ENCODE results near the gene RAB40A. TPM values are rescaled to one million over a fixed set of nuclear protein-coding genes. Genes with fewer than 3 reads are reported as not detected.
"Not testable (repeated sequence)": the region's sequence is repeated elsewhere in the genome, so short reads cannot be mapped to it uniquely, and the experiment has no call there.

Gene RAB40A
- total RNA-seq, 2 experiments from 2014 or later: 0.38 to 0.50 TPM

DNA sequence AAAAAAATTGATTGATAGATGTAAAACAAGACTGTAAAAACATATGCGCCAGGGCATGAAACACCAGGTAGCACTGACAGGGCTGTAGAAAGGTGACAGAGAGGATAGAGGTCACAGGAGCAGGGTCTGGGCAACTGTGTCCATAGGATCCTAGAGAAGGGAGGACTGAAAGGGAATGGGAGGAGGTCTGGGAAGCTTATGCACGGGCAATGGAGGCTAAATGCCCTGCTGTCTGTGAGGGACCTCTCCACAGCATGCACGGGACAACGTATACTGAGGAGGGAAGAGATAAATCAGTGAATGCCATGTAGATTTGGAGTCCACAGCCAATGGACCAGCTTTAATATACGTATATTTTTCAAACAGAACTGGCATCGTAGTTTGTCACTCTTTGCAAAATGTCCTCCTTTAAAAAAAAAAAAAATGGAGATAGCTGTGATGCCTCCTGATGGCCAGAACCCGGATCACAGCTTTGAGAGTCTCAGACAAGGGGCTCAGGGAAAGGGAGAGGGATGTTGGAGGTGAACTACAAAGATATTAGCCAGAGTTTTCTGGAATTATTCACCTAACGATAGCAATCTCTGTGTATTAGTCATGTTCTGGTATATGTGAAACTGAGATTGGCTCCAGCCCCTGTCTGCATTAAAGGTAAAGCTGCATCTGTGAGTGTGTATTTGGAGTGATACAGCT lies 16.0 kb downstream of the RAB40A start:
- Histone ChIP-seq H3K27ac (ENCODE audit: low read depth, low read length, poor library complexity, severe bottlenecking) (no peak overlapping the region), H3K79me2 (ENCODE audit: insufficient read depth, low read depth, low read length) (no peaks in the 10 kb centered on the region), H2AFZ (ENCODE audit: low read length) (no peak overlapping the region), H3K9me3 (ENCODE audit: low read length) (no peaks in the 10 kb centered on the region), H3K36me3 (ENCODE audit: insufficient read depth, low read length) (no peaks in the 10 kb centered on the region), H3K4me2 (ENCODE audit: low read length) (no peak overlapping the region), H4K20me1 (ENCODE audit: insufficient read depth, low read length) (no peaks in the 10 kb centered on the region), H3K4me3 (ENCODE audit: low read depth, low read length, poor library complexity, severe bottlenecking) (no peak overlapping the region), H3K4me1 (ENCODE audit: insufficient read depth, low read length, poor library complexity, severe bottlenecking) (no peaks in the 10 kb centered on the region), H3K9me2 (ENCODE audit: insufficient read depth, low read length) (no peaks in the 10 kb centered on the region)
- CTCF ChIA-PET (ENCODE audit: unreplicated experiment): no interaction called here
- DNase-seq (ENCODE audit: low spot score): no peak
- BruUV-seq (replicated peaks): no TSS peak
- POLR2A ChIA-PET: interaction anchor here (1.0 kb wide), 1 partner anchor 100 kb away, joined by 4 read pairs; no protein-coding TSS in a partner anchor
- TF ChIP-seq, protein P1, sequence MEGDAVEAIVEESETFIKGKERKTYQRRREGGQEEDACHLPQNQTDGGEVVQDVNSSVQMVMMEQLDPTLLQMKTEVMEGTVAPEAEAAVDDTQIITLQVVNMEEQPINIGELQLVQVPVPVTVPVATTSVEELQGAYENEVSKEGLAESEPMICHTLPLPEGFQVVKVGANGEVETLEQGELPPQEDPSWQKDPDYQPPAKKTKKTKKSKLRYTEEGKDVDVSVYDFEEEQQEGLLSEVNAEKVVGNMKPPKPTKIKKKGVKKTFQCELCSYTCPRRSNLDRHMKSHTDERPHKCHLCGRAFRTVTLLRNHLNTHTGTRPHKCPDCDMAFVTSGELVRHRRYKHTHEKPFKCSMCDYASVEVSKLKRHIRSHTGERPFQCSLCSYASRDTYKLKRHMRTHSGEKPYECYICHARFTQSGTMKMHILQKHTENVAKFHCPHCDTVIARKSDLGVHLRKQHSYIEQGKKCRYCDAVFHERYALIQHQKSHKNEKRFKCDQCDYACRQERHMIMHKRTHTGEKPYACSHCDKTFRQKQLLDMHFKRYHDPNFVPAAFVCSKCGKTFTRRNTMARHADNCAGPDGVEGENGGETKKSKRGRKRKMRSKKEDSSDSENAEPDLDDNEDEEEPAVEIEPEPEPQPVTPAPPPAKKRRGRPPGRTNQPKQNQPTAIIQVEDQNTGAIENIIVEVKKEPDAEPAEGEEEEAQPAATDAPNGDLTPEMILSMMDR (conservative IDR thresholded peaks at IDR 0.05; ENCODE audit: low read length): no peak
- TF ChIP-seq EZH2phosphoT487 (IDR thresholded peaks at IDR 0.05; ENCODE audit: borderline replicate concordance, low read depth, low read length): no peak
- intact Hi-C loops (cut with micrococcal nuclease; ENCODE audit: unreplicated experiment): no loop called here

GRCh38 chrX:103498786-103499185 lies 20.5 kb downstream of the RAB40A start:
- CTCF ChIA-PET (ENCODE audit: unreplicated experiment): interaction anchor here (1.3 kb wide), 1 partner anchor 9 kb away, joined by 4 read pairs; no protein-coding TSS in a partner anchor
- Histone ChIP-seq H2AFZ (ENCODE audit: low read length) (no peak overlapping the region), H3K4me3 (ENCODE audit: low read depth, low read length, poor library complexity, severe bottlenecking) (no peak overlapping the region), H3K79me2 (ENCODE audit: insufficient read depth, low read depth, low read length) (no peaks in the 10 kb centered on the region), H3K9me3 (ENCODE audit: low read length) (no peaks in the 10 kb centered on the region), H3K9me2 (ENCODE audit: insufficient read depth, low read length) (no peaks in the 10 kb centered on the region), H3K4me1 (ENCODE audit: insufficient read depth, low read length, poor library complexity, severe bottlenecking) (no peaks in the 10 kb centered on the region), H3K27ac (ENCODE audit: low read depth, low read length, poor library complexity, severe bottlenecking) (no peak overlapping the region), H4K20me1 (ENCODE audit: insufficient read depth, low read length) (no peaks in the 10 kb centered on the region), H3K4me2 (ENCODE audit: low read length) (no peak overlapping the region), H3K36me3 (ENCODE audit: insufficient read depth, low read length) (no peaks in the 10 kb centered on the region)
- DNase-seq (ENCODE audit: low spot score): no peak
- TF ChIP-seq, protein P1 (conservative IDR thresholded peaks at IDR 0.05; ENCODE audit: low read length): no peak
- TF ChIP-seq EZH2phosphoT487 (IDR thresholded peaks at IDR 0.05; ENCODE audit: borderline replicate concordance, low read depth, low read length): no peak
- intact Hi-C loops (cut with micrococcal nuclease; ENCODE audit: unreplicated experiment): no loop called here
- no TSS peak for BruUV-seq (replicated peaks)
- POLR2A ChIA-PET: no interaction called here

GRCh38 chrX:103495786-103496185 lies 23.5 kb downstream of the RAB40A start:
- Histone ChIP-seq H3K79me2 (ENCODE audit: insufficient read depth, low read depth, low read length) (no peaks in the 10 kb centered on the region), H3K9me3 (ENCODE audit: low read length) (no peaks in the 10 kb centered on the region), H3K4me3 (ENCODE audit: low read depth, low read length, poor library complexity, severe bottlenecking) (no peak overlapping the region), H3K4me2 (ENCODE audit: low read length) (no peak overlapping the region), H3K4me1 (ENCODE audit: insufficient read depth, low read length, poor library complexity, severe bottlenecking) (no peaks in the 10 kb centered on the region), H3K27ac (ENCODE audit: low read depth, low read length, poor library complexity, severe bottlenecking) (no peak overlapping the region), H4K20me1 (ENCODE audit: insufficient read depth, low read length) (no peaks in the 10 kb centered on the region), H2AFZ (ENCODE audit: low read length) (no peak overlapping the region), H3K9me2 (ENCODE audit: insufficient read depth, low read length) (no peaks in the 10 kb centered on the region), H3K36me3 (ENCODE audit: insufficient read depth, low read length) (no peaks in the 10 kb centered on the region)
- intact Hi-C loops (cut with micrococcal nuclease; ENCODE audit: unreplicated experiment): no loop called here
- no peak for DNase-seq (ENCODE audit: low spot score)
- ChIA-PET CTCF (ENCODE audit: unreplicated experiment) (no interaction called here), POLR2A (no interaction called here)
- no peak for TF ChIP-seq EZH2phosphoT487 (IDR thresholded peaks at IDR 0.05; ENCODE audit: borderline replicate concordance, low read depth, low read length)
- TF ChIP-seq, protein P1 (conservative IDR thresholded peaks at IDR 0.05; ENCODE audit: low read length): no peak
- BruUV-seq (replicated peaks): no TSS peak

DNA sequence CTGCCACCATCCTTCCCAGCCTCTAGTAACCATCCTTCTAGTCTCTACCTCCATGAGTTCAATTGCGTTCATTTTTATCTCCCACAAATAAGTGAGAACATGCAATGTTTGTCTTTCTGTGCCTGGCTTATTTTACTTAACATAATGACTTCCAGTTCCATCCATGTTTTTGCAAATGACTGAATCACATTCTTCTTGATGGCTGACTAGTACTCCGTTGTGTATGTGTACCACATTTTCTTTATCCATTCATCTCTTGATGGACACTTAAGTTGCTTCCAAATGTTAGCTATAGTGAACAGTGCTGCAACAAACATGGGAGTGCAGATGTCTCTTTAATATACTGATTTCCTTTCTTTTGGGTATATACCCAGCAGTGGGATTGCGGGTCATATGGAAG lies 25.7 kb downstream of the RAB40A start:
- H3K4me2 ChIP-seq (ENCODE audit: low read length); BruUV-seq (replicated peaks); H3K9me2 ChIP-seq (ENCODE audit: insufficient read depth, low read length); H3K79me2 ChIP-seq (ENCODE audit: insufficient read depth, low read depth, low read length); H3K9me3 ChIP-seq (ENCODE audit: low read length); H3K4me3 ChIP-seq (ENCODE audit: low read depth, low read length, poor library complexity, severe bottlenecking); H2AFZ ChIP-seq (ENCODE audit: low read length); H3K36me3 ChIP-seq (ENCODE audit: insufficient read depth, low read length); H4K20me1 ChIP-seq (ENCODE audit: insufficient read depth, low read length); H3K4me1 ChIP-seq (ENCODE audit: insufficient read depth, low read length, poor library complexity, severe bottlenecking); CTCF ChIA-PET (ENCODE audit: unreplicated experiment); H3K27ac ChIP-seq (ENCODE audit: low read depth, low read length, poor library complexity, severe bottlenecking); DNase-seq (ENCODE audit: low spot score); intact Hi-C loops (cut with micrococcal nuclease; ENCODE audit: unreplicated experiment): not testable (repeated sequence)
- POLR2A ChIA-PET: interaction anchor here (0.8 kb wide), 1 partner anchor 174 kb away, joined by 4 read pairs; no protein-coding TSS in a partner anchor
